ENCODE results near the gene NECAB2. TPM values are rescaled to one million over a fixed set of nuclear protein-coding genes. Genes with fewer than 3 reads are reported as not detected.

Gene NECAB2
- total and polyA plus RNA-seq, 4 donors: 0.10 to 0.57 (median 0.39) TPM

- Histone ChIP-seq H3K9ac (ENCODE audit: insufficient read depth in 1 of 2, low read length in 2 of 2) (no peak overlapping the region), H3K4me1 (ENCODE audit: control insufficient read depth in 5 of 5, insufficient read depth in 5 of 5, low read length in 5 of 5) (peaks cover 0 to 3% (median 0%) of the 10 kb centered on the region in 5 donors), H3K4me3 (no peak overlapping the region), H3K9me3 (ENCODE audit: control insufficient read depth in 4 of 4, insufficient read depth in 3 of 4, low read length in 3 of 4) (no peaks in the 10 kb centered on the region), H3K36me3 (ENCODE audit: control insufficient read depth in 4 of 4, insufficient read depth in 4 of 4, low read length in 4 of 4) (peaks cover under 1 to 25% (median 6%) of the 10 kb centered on the region in 4 donors), H3K27me3 (ENCODE audit: control insufficient read depth in 3 of 3, insufficient read depth in 3 of 3, low read length in 2 of 3) (no peaks in the 10 kb centered on the region), H3K27ac (ENCODE audit: low read depth in 1 of 2, low read length in 1 of 2) (no peak overlapping the region)
- no peak for TF ChIP-seq CTCF (IDR thresholded peaks at IDR 0.05; ENCODE audit: control extremely low read depth, extremely low read depth)
- WGBS, 2 donors: 87 to 92% methylated on average over 13 of the region's 13 CpGs
- DNase-seq: no peak
- ATAC-seq (ENCODE audit: insufficient read depth, low FRiP score): no peak
Measured at GRCh38 chr16:83924686-83925085, 43.4 kb upstream of the NECAB2 start.

GRCh38 chr16:83925095-83925905, 42.7 kb upstream of the NECAB2 start:
- H3K9ac ChIP-seq (ENCODE audit: insufficient read depth in 1 of 2, low read length in 2 of 2): no peak overlapping the region
- H3K27me3 ChIP-seq (ENCODE audit: control insufficient read depth in 3 of 3, insufficient read depth in 3 of 3, low read length in 2 of 3): no peaks in the 10 kb centered on the region
- H3K27ac ChIP-seq (ENCODE audit: low read depth in 1 of 2, low read length in 1 of 2): no peak overlapping the region
- H3K4me3 ChIP-seq: no peak overlapping the region
- 89 to 93% methylated on average over 12 of the region's 12 CpGs for WGBS, 2 donors
- H3K9me3 ChIP-seq (ENCODE audit: control insufficient read depth in 4 of 4, insufficient read depth in 3 of 4, low read length in 3 of 4): no peaks in the 10 kb centered on the region
- TF ChIP-seq CTCF (IDR thresholded peaks at IDR 0.05; ENCODE audit: control extremely low read depth, extremely low read depth): no peak
- ATAC-seq (ENCODE audit: insufficient read depth, low FRiP score) (no peak), DNase-seq (no peak)
- H3K4me1 ChIP-seq (ENCODE audit: control insufficient read depth in 5 of 5, insufficient read depth in 5 of 5, low read length in 5 of 5): peaks cover 0 to 7% (median 0%) of the 10 kb centered on the region in 5 donors
- peaks cover 0 to 19% (median 1%) of the 10 kb centered on the region in 4 donors for H3K36me3 ChIP-seq (ENCODE audit: control insufficient read depth in 4 of 4, insufficient read depth in 4 of 4, low read length in 4 of 4)

GRCh38 chr16:83925957-83926725, 41.9 kb upstream of the NECAB2 start:
- Histone ChIP-seq H3K27me3 (ENCODE audit: control insufficient read depth in 3 of 3, insufficient read depth in 3 of 3, low read length in 2 of 3) (no peaks in the 10 kb centered on the region), H3K9me3 (ENCODE audit: control insufficient read depth in 4 of 4, insufficient read depth in 3 of 4, low read length in 3 of 4) (no peaks in the 10 kb centered on the region), H3K9ac (ENCODE audit: insufficient read depth in 1 of 2, low read length in 2 of 2) (no peak overlapping the region), H3K4me1 (ENCODE audit: control insufficient read depth in 5 of 5, insufficient read depth in 5 of 5, low read length in 5 of 5) (peaks cover 0 to 7% (median 0%) of the 10 kb centered on the region in 5 donors), H3K27ac (ENCODE audit: low read depth in 1 of 2, low read length in 1 of 2) (peak overlapping the region in 1 of 2 donors; percentile 3), H3K4me3 (no peak overlapping the region), H3K36me3 (ENCODE audit: control insufficient read depth in 4 of 4, insufficient read depth in 4 of 4, low read length in 4 of 4) (peaks cover 0 to 18% (median 0%) of the 10 kb centered on the region in 4 donors)
- 62 to 69% methylated on average over 27 of the region's 27 CpGs for WGBS, 2 donors
- TF ChIP-seq CTCF (IDR thresholded peaks at IDR 0.05; ENCODE audit: control extremely low read depth, extremely low read depth): no peak
- DNase-seq (no peak), ATAC-seq (ENCODE audit: insufficient read depth, low FRiP score) (no peak)

Data from lung (tissue), 12 donors.